ENCODE measurements around the gene KLHL29.

Gene KLHL29

GRCh38 chr2:23417310-23417709 lies 32.3 kb downstream of the KLHL29 start:
- Histone ChIP-seq H3F3A (ENCODE audit: insufficient read depth, low read length) (no peaks in the 10 kb centered on the region), H4K20me1 (ENCODE audit: insufficient read depth, low read length) (no peaks in the 10 kb centered on the region), H3K9me2 (replicated peaks; ENCODE audit: insufficient read depth, low read length) (no peaks in the 10 kb centered on the region), H3K79me2 (ENCODE audit: low read length) (no peaks in the 10 kb centered on the region), H3K27me3 (replicated peaks; ENCODE audit: insufficient read depth, low read length) (no peaks in the 10 kb centered on the region), H3K4me2 (ENCODE audit: low read depth, low read length) (no peak overlapping the region), H2AFZ (ENCODE audit: low read length) (no peak overlapping the region), H3K27ac (ENCODE audit: low read length) (no peak overlapping the region), H3K4me1 (ENCODE audit: low read length) (no peaks in the 10 kb centered on the region), H3K9me3 (replicated peaks; ENCODE audit: insufficient read depth, low read length) (no peaks in the 10 kb centered on the region), H3K9ac (ENCODE audit: low read length) (no peak overlapping the region), H3K36me3 (replicated peaks; ENCODE audit: insufficient read depth, low read length) (no peaks in the 10 kb centered on the region), H3K4me3 (ENCODE audit: low read length) (no peak overlapping the region)
- TF ChIP-seq CTCF (IDR thresholded peaks at IDR 0.05; ENCODE audit: low read length) (no peak), EZH2phosphoT487 (IDR thresholded peaks at IDR 0.05; ENCODE audit: low read length) (no peak), EZH2 (optimal IDR thresholded peaks at IDR 0.05; ENCODE audit: low read depth, low read length) (no peak)
- DNase-seq: no peak

DNA sequence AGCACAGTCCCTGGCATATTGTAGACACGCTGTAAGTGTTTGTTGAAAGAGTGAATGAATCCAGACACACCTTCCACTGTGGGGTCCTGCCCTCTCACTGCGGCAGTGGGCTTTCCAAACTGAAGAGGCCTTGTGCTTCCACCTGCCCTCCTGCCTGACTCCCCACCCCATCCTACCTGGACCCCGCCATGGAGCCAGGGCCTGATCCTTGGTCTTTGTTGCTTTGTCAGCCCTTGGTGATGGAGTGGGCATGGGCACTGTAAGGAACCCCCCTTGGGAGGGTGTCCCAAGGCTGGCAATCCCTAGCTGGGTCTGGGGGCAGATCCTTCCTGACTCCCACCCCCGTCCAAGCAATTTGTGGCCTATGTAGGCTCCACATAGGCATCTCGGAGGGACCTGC lies 33.1 kb downstream of the KLHL29 start:
- no peaks in the 10 kb centered on the region for H3K79me2 ChIP-seq (ENCODE audit: low read length)
- no peaks in the 10 kb centered on the region for H4K20me1 ChIP-seq (ENCODE audit: insufficient read depth, low read length)
- H3K4me2 ChIP-seq (ENCODE audit: low read depth, low read length): no peak overlapping the region
- TF ChIP-seq CTCF (IDR thresholded peaks at IDR 0.05; ENCODE audit: low read length) (no peak), EZH2phosphoT487 (IDR thresholded peaks at IDR 0.05; ENCODE audit: low read length) (no peak), EZH2 (optimal IDR thresholded peaks at IDR 0.05; ENCODE audit: low read depth, low read length) (no peak)
- H3K9me3 ChIP-seq (replicated peaks; ENCODE audit: insufficient read depth, low read length): no peaks in the 10 kb centered on the region
- no peaks in the 10 kb centered on the region for H3K9me2 ChIP-seq (replicated peaks; ENCODE audit: insufficient read depth, low read length)
- no peak overlapping the region for H3K9ac ChIP-seq (ENCODE audit: low read length)
- H3F3A ChIP-seq (ENCODE audit: insufficient read depth, low read length): no peaks in the 10 kb centered on the region
- H3K4me3 ChIP-seq (ENCODE audit: low read length): no peak overlapping the region
- no peak overlapping the region for H3K27ac ChIP-seq (ENCODE audit: low read length)
- no peaks in the 10 kb centered on the region for H3K36me3 ChIP-seq (replicated peaks; ENCODE audit: insufficient read depth, low read length)
- DNase-seq: no peak
- H3K4me1 ChIP-seq (ENCODE audit: low read length): no peaks in the 10 kb centered on the region
- no peak overlapping the region for H2AFZ ChIP-seq (ENCODE audit: low read length)
- H3K27me3 ChIP-seq (replicated peaks; ENCODE audit: insufficient read depth, low read length): no peaks in the 10 kb centered on the region

DNA sequence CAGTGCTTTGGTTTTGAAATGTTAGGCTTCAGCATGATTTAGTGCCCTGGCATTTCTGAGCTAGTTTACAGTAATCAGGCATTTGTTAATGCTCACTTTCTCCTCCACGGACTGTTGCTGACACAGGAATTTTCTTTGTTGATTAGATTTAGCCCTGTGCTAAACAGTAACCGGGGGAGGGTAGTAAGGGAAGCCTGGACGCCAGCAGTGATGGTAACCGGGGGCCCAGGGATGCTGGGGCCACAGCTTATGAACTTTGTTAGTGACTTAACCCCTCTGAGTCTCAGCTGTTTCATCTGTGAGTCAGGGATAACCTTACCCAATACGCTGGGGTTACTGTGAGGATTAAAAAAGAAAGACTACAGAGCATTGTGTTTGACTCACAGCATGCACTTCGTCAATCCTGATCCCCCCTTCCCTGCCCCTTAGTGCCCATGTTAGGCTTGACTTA lies 33.5 kb downstream of the KLHL29 start:
- H3K9me3 ChIP-seq (replicated peaks; ENCODE audit: insufficient read depth, low read length): no peaks in the 10 kb centered on the region
- no peaks in the 10 kb centered on the region for H3K79me2 ChIP-seq (ENCODE audit: low read length)
- no peaks in the 10 kb centered on the region for H3K9me2 ChIP-seq (replicated peaks; ENCODE audit: insufficient read depth, low read length)
- H3K4me1 ChIP-seq (ENCODE audit: low read length): no peaks in the 10 kb centered on the region
- H3K9ac ChIP-seq (ENCODE audit: low read length): no peak overlapping the region
- no peak for DNase-seq
- no peak for TF ChIP-seq EZH2phosphoT487 (IDR thresholded peaks at IDR 0.05; ENCODE audit: low read length)
- TF ChIP-seq EZH2 (optimal IDR thresholded peaks at IDR 0.05; ENCODE audit: low read depth, low read length): no peak
- no peak for TF ChIP-seq CTCF (IDR thresholded peaks at IDR 0.05; ENCODE audit: low read length)
- H3K27me3 ChIP-seq (replicated peaks; ENCODE audit: insufficient read depth, low read length): no peaks in the 10 kb centered on the region
- H3K4me2 ChIP-seq (ENCODE audit: low read depth, low read length): no peak overlapping the region
- no peaks in the 10 kb centered on the region for H3F3A ChIP-seq (ENCODE audit: insufficient read depth, low read length)
- H4K20me1 ChIP-seq (ENCODE audit: insufficient read depth, low read length): no peaks in the 10 kb centered on the region
- H3K27ac ChIP-seq (ENCODE audit: low read length): no peak overlapping the region
- H2AFZ ChIP-seq (ENCODE audit: low read length): no peak overlapping the region
- H3K4me3 ChIP-seq (ENCODE audit: low read length): no peak overlapping the region
- H3K36me3 ChIP-seq (replicated peaks; ENCODE audit: insufficient read depth, low read length): no peaks in the 10 kb centered on the region
